Ammon's horn (tissue), 1 donor: ENCODE results near the gene GNG7.
"Not testable (repeated sequence)": the region's sequence is repeated elsewhere in the genome, so short reads cannot be mapped to it uniquely, and the experiment has no call there.

Experiments used
- DNase-seq: peaks from one replicate; pipeline ENCODE4 v3.0.0-alpha.2; 2016; ENCODE audit warnings: low spot score

GNG7 gene

DNA sequence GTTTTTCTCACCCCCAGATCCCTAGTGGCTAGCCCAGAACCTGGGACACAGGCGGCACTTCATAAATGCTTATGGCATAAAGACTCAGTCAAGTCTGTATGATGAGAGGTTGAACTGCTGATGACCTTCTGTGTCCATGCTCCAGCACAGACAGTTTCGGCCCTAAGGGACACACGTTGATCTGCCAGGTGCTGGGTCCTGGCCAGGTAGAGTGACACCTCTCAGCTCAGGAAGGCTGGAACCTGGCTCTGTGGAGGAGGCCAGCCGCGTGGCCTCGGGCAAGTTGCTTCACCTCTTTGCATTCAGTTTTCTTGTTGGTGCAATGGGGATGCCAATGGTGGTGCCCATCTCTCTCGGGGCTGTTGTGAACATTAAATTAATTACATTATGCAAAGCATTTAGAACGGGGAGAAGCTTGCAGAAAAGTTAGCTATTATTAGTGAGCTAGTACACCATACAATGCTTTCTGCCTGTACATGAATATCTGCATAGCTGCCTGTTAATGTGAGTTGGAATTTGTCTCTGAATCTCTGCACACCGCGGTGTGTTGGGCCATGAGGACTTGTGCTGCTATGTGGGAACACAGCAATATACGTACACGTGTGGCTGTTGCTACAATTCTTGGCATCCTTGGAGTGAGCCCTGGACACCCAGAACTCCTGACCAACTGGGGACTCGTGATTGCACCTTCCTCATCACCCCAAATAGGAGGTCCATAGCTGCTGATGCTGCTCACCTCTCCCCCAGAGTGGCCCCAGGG is 218.1 kb downstream of the GNG7 start:
- no peak for DNase-seq

DNA sequence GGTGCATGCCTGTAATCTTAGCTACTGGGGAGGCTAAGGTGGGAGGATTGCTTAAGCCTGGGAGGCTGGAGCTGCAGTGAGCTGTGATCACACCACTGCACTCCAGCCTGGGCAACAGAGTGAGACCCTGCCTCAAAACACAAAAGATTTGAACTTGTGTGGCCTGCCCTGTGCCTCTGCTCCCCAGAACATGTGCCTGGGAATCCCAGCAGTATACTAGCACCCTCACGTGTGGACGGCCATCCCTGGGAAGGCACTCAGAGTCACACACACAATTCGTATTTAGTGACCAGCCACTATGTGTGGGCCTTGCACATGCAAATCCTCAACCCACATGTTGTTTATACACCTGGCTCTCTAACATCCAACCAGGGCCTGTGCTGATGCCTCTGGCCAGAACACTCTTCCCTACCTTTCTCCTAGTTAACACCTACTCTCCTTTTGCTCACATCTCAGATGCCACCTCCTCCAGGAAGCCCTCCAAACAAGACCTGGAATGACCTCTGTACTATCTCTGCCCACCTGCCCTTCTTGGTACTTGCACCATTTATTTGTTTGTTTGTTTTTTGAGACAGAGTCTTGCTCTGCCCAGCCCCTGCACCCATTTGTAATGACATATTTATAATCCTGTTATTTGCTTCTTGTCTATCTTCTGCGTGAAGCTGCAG is 218.9 kb downstream of the GNG7 start:
- DNase-seq, result no peak

- DNase-seq, result no peak
Observed at GRCh38 chr19:2483084-2483483, 219.4 kb downstream of the GNG7 start.

DNA sequence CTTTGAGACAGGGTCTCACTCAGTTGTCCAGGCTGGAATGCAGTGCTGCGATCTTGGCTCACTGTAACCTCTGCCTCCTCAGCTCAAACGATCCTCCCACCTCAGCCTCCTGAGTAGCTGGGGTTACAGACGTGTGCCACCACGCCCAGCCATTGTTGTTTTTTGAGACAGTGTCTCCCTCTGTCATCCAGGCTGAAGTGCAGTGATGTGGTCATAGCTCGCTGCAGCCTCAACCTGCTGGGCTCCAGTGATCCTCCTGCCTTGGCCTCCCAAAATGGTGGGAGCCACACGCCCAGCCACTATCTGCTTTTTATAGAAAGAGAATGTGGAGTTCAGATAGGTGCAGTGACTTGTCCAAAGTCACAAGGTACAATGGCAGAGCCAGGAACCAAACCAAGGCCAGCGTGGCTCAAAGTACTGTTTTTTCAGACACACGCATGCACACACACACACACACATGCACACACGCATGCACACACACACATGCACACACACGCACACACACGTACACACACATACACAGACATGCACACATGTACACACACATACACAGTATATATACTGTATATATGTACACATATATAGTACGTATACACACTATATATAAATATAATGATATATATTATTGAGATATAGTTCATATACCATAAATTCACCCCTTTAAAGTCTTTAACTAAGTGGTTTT is 220.0 kb downstream of the GNG7 start:
- DNase-seq, result no peak

DNA sequence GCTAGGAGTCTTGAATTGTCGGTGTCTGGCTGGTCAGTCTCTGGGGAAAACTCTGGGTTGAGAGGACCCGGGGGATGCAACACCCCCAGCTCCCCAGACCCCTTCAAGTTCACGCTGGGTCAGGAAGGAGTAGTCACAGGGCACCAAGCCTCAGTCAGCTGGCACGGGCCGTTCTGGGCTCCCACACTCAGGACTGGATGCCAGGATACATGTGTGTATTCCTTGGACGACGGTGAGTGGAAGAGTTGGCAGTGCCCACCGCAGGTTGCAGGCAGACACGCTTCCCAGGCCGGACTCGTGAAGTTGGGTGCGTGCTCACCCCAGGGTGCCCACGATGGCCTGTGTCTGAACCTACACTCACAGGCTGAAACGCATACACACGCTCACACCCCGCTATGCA is 221.0 kb downstream of the GNG7 start:
- no peak for DNase-seq

DNA sequence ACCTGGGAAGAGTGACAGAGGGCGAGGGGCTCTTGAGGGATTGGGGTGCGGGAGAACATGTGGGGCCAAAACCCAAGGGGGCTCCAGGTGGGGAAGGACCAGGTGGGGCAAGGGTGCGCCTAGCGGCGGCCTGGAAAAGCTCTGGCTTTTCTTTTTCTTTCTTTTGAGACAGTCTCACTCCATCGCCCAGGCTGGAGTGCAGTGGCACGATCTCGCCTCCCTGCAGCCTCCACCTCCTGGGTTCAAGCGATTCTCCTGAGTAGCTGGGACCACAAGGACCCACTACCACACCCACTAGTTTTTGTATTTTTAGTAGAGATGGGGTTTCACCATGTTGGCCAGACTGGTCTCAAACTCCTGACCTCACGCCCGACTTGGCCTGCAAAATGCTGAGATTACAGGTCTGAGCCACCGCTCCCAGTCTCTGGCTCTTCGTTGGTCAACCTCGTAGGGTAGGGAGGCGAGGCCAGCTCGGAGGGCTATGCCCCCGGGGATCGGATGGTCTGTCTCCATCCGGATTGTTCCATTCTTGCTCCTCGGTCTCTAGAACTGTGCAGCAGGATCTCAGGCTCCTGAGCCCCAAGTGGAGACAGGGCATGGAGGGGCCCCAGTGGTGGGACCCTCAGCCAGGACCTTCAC is 222.8 kb downstream of the GNG7 start:
- no peak for DNase-seq

DNA sequence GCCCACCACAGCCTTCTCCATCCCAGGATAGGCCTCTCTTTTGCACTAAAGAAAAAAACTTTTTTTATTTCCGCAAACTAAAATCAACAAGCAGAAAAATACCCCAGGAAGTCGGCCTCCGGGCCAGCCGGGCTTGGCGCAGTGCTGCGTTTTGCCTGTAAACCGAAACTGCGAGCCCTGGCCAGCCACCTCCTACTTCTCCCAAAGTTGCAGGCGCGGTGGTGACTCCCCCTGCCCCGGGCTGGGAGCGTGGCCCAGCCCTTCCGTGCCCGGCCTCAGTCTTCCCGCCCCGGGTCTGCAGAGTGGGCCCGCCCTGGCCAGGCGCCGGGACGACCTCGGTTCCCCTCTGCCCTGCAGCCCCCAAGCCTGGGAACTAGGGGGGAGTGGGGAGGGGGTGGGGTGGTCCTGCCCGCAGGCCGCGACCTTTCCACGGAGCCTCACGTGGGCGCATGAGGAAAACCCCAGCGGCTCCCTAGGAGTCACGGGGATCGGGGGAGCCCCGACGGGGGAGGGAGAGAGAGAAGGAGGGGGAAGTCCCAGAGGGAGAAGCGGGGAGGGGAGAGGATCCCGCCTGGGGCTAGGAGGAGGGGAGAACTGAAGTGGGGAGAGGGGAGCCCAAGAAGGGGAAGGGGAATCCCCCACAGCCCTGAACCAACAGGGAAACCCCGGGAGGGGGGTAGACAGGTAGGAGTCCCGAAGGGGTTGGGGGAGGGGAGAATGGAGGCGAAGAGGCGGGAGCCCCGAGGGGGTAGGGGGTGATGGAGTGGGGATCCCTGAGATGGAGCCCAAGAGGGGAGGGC is 223.5 kb downstream of the GNG7 start:
- DNase-seq, result peak; percentile 36

- DNase-seq, result peak; percentile 62
Observed at GRCh38 chr19:2478278-2478755, 224.2 kb downstream of the GNG7 start.

GRCh38 chr19:2477732-2478191 is 224.7 kb downstream of the GNG7 start:
- no peak for DNase-seq

GRCh38 chr19:2477141-2477710 is 225.3 kb downstream of the GNG7 start:
- no peak for DNase-seq

GRCh38 chr19:2476451-2477140 is 225.9 kb downstream of the GNG7 start:
- DNase-seq, result peak; percentile 39

GRCh38 chr19:2475702-2476450 is 226.6 kb downstream of the GNG7 start, which contains the start of gene GADD45B:
Gene GADD45B (plus strand): TSS chr19:2476127. CDS start chr19:2476359, 232 bp downstream.
- peak; percentile 99 for DNase-seq

DNA sequence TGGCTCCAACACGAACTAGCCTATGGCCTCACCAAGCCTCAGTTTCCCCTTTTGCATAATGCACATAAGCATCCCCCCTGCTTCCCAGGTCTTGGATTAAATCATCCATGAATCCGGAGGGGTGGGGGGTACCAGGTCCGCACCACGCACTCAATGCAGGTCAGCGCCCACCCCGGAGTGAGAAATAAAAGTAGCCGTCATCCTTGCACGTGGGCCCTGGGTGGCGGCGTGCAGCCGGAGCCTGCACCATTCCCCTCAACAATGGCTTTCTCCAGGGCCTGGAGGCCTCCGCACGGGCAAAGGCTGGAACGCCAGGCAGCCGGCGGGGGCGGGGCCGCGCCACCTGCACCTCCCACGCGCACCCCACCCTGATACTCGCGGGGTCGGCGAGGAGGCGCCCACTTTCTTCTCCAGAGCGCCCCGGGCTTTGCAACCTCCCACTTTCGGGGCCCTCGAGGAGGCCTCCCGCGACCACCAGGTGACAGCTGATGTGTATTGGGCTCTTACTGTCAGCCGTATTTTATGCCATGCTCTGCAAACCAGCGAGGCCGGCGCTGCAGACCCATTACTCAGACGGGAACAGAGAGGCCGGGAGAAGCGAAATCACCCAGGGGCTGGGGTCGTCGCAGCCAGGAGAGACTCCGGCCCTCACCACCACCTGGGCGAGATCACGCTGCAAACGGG is 227.3 kb downstream of the GNG7 start:
- no peak for DNase-seq

GRCh38 chr19:2474232-2475017 is 228.1 kb downstream of the GNG7 start:
- peak; percentile 83 for DNase-seq

DNA sequence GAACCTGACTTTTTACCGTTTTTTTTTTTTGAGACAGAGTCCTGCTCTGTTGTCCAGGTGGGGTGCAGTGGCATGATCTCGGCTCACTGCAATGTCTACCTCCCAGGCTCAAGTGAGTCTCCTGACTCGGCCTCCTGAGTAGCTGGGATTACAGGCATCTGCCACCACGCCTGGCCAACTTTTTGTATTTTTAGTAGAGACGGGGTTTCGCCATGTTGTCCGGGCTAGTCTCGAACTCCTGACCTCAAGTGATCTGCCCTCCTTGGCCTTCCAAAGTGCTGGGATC is 232.6 kb downstream of the GNG7 start:
- DNase-seq, result not testable (repeated sequence)

DNA sequence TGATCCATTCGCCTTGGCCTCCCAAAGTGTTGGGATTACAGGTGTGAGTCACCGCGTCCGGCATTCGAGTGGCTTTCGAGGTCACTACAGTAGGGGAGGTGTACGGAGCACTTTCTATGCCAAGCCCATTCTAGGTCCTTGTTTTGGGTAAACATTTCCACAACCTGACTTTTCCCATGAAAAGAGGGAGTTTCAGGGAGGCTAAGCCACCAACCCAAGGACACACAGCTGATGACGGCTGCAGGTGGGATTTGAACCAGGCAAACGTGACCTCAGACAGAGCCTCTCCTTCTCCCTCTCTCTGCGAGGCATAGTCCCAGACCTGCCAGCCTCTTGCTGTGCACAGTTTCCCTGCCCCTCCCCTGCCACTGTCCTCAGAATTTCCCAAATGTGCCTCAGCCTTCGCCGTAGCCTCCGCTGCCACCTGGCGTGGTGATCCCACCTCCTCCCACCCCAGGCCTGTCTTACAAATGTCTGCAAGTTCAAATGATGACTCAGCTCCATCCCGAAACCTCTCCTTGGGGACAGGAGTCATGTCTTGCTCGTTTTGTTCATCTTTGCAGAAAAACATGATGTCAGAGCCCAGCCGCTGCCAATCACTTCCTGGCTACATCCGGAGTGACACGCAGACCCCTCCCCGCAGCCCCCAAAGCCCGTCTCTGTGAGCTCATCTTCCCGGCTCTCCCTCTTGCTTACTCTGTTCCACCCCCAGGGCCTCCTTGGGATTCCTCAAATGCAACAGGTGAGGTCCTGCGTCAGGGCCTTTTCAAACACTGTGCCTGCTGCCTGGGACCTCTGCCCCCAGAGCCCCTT is 233.2 kb downstream of the GNG7 start:
- no peak for DNase-seq

DNA sequence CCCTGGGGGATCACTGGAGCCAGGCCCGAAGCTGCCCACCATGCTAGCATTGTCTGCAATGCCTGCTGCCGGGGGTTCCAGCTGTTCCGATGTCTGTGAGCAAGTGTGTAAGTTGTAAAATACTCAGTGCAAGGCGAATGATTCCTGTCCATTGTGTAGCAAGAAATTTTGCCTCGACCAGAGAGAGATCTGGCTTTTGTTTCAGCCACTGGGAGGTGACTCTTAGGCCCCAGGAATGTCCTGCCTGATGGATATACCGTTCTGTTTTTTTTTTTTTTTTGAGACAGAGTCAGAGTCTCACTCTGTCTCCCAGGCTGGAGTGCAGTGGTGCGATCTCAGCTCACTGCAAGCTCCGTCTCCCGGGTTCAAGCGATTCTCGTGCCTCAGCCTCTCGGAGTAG is 233.9 kb downstream of the GNG7 start:
- no peak for DNase-seq

DNA sequence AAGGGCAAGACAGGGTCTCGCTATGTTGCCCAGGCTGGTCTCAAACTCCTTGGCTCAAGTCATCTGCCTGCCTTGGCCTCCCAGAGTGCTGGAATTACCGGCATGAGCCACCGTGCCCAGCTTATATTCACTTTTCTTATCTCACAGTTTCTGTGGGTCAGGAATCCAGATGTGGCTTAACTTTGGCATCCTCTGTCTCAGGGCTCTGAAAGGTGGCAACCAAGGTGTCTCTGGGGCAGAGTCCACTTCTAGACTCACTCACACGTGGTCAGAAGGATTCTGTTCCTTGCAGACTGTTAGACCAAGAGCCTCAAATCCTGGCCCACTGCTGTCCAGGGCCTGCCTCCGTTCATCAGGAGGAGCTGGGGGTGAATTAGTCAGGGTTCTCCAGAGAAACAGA is 238.1 kb downstream of the GNG7 start:
- DNase-seq, result no peak
